Testis (tissue), 3 donors: ENCODE measurements around the gene PTPN12. TPM values are rescaled to one million over a fixed set of nuclear protein-coding genes. Genes with fewer than 3 reads are reported as not detected.
"Not testable (repeated sequence)": the region's sequence is repeated elsewhere in the genome, so short reads cannot be mapped to it uniquely, and the experiment has no call there.

ENCODE experiments used
- DNase-seq: peaks from one replicate; pipeline ENCODE4 v3.0.0-alpha.2; 2019
- H3K27ac ChIP-seq, 2 donors: fragments of 200-600 bp; sonication (generic); one replicate each; pipeline ENCODE4 v1.5.1; 2019
- H3K27me3 ChIP-seq: fragments of 200-600 bp; sonication (generic); one replicate; pipeline ENCODE4 v1.5.1; 2019
- H3K36me3 ChIP-seq: fragments of 200-600 bp; sonication (generic); one replicate; pipeline ENCODE4 v1.5.1; 2017; ENCODE audit warnings: low read depth; ENCODE audit errors: missing control alignments
- H3K4me1 ChIP-seq: fragments of 200-600 bp; sonication (generic); one replicate; pipeline ENCODE4 v1.5.1; 2019
- H3K4me3 ChIP-seq, 2 donors: fragments of 200-600 bp; sonication (generic); one replicate each; pipeline ENCODE4 v1.5.1; 2017 to 2019
- H3K9me3 ChIP-seq: fragments of 200-600 bp; sonication (generic); one replicate; pipeline ENCODE4 v1.5.1; 2017
- CTCF ChIP-seq, 3 experiments: fragments of 450-650 bp in 2 of 3; fragments of 200-600 bp in 1 of 3; sonication (generic) in 1 of 3; IDR thresholded peaks; one replicate each; pipeline ENCODE4 v1.5.1; 2016 to 2019; ENCODE audit warnings: antibody characterized with exemption in 3 of 3, mild to moderate bottlenecking in 2 of 3, moderate library complexity in 1 of 3
- POLR2A ChIP-seq: fragments of 450-650 bp; IDR thresholded peaks from one replicate; pipeline ENCODE4 v1.6.1; 2017; ENCODE audit warnings: antibody characterized with exemption, mild to moderate bottlenecking, moderate library complexity
- WGBS, 2 donors: methylation state at CpG; one replicate each; pipeline ENCODE4 v1.1.5; 2018; 5-methylcytosine and 5-hydroxymethylcytosine counted together
- intact Hi-C: fragments of 100-400 bp; cut with DNase I; formaldehyde crosslinking; loops from one replicate; pipeline ENCODE4 v1.15.1; 2023; ENCODE audit warnings: low total_unique reads
- polyA plus RNA-seq: library from polyadenylated mRNA; stranded (reverse); fragments of 350-450 nt; fragmentation: Illumina TruSeq; extraction: RNeasy Lipid Tissue Mini Kit (QIAGEN cat#74804); gene quantifications from one replicate; pipeline ENCODE4 v1.2.3, GENCODE V29; 2014; ENCODE audit warnings: low read depth, low replicate concordance; ENCODE audit not compliant: insufficient read depth
- total RNA-seq, 2 donors: library from RNA; depleted of rRNA; stranded (reverse); fragments of >200 nt; gene quantifications; one replicate each; pipeline ENCODE4 v1.2.3, GENCODE V29; 2016

The PTPN12 gene
- total and polyA plus RNA-seq, 3 donors from 2014 or later: 36.7 to 86.5 (median 82.5) TPM

- Histone ChIP-seq H3K27ac (no peak overlapping the region), H3K9me3 (no peaks in the 10 kb centered on the region), H3K4me3 (no peak overlapping the region), H3K4me1 (no peaks in the 10 kb centered on the region), H3K36me3 (no peaks in the 10 kb centered on the region), H3K27me3 (no peaks in the 10 kb centered on the region)
- WGBS, 2 donors: 86 to 93% methylated on average over 1 of the region's 1 CpG
- intact Hi-C loops: no loop called here
- DNase-seq: no peak
- no peak for TF ChIP-seq CTCF (IDR thresholded peaks at IDR 0.05)
Measured at GRCh38 chr7:77520261-77520660, 16.8 kb upstream of the PTPN12 start.

- DNase-seq, H3K9me3 ChIP-seq, H3K4me3 ChIP-seq, H3K4me1 ChIP-seq, H3K27me3 ChIP-seq, H3K27ac ChIP-seq, intact Hi-C loops, H3K36me3 ChIP-seq: not testable (repeated sequence)
- WGBS, 2 donors: 92 to 96% methylated on average over 5 of the region's 5 CpGs
Measured at GRCh38 chr7:77521537-77521936, 15.6 kb upstream of the PTPN12 start.

GRCh38 chr7:77524731-77525130, 12.4 kb upstream of the PTPN12 start:
- no peak overlapping the region for H3K4me3 ChIP-seq

DNA sequence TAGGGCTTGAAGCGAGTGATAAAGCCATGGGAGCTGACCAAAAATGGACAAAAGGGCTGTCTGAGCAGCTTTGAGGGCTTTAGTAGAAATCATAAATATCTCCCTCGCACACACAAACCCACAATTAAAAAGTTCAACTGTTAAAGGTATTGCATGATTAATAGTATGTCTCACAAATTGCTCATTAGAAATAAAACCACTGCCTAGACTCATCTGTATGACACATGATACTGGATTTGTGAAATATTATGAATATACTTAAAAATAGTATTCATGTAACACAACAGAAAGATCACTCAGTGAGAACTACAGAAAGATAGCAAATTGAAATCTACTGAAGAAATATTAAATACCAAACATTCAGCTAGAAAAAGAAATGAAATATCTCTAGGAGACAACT, 11.9 kb upstream of the PTPN12 start:
- no peaks in the 10 kb centered on the region for H3K9me3 ChIP-seq
- no peak overlapping the region for H3K27ac ChIP-seq
- H3K36me3 ChIP-seq: no peaks in the 10 kb centered on the region
- intact Hi-C loops: no loop called here
- no peak for DNase-seq
- H3K27me3 ChIP-seq: no peaks in the 10 kb centered on the region
- no peaks in the 10 kb centered on the region for H3K4me1 ChIP-seq
- WGBS, 2 donors: 94 to 98% methylated on average over 2 of the region's 2 CpGs
- no peak overlapping the region for H3K4me3 ChIP-seq
- TF ChIP-seq CTCF (IDR thresholded peaks at IDR 0.05) (no peak), POLR2A (no peak)

More at GRCh38 chr7:77524731-77525130, 12.4 kb upstream of the PTPN12 start:
- Histone ChIP-seq H3K27ac (no peak overlapping the region), H3K27me3 (no peaks in the 10 kb centered on the region), H3K36me3 (no peaks in the 10 kb centered on the region), H3K9me3 (no peaks in the 10 kb centered on the region), H3K4me1 (no peaks in the 10 kb centered on the region)
- no peak for DNase-seq
- TF ChIP-seq POLR2A (no peak), CTCF (IDR thresholded peaks at IDR 0.05) (no peak)
- intact Hi-C loops: no loop called here

DNA sequence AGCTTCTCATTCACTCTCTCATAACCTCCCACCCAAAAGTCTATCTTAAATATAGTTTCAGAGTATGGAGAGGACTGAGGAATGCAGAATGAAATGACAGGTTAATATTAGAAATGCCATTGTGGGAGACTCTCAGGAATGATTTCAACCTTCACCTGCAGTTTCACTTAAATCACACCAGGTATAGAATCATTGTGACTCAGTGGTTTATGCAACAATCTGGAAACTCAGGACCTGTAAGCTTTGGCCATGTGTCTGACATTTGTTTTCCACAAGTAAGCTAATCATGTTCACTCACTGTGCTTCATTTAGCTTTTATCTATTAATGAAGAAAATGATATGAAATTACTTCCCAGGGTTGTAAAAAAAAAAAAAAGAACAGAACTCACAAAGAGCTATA, 8.7 kb upstream of the PTPN12 start:
- intact Hi-C loops: no loop called here
- DNase-seq: no peak
- Histone ChIP-seq H3K36me3 (no peaks in the 10 kb centered on the region), H3K27me3 (no peaks in the 10 kb centered on the region), H3K9me3 (no peaks in the 10 kb centered on the region), H3K4me1 (no peaks in the 10 kb centered on the region), H3K4me3 (no peak overlapping the region), H3K27ac (no peak overlapping the region)
- TF ChIP-seq CTCF (IDR thresholded peaks at IDR 0.05): no peak
- no peak for TF ChIP-seq POLR2A
